Dedifferentiated amniotic fluid mesenchymal stem cell (primary cell): ENCODE measurements around the gene S1PR1.
"Not testable (repeated sequence)": the region's sequence is repeated elsewhere in the genome, so short reads cannot be mapped to it uniquely, and the experiment has no call there.

Source experiments
- DNase-seq: peaks from one replicate; pipeline ENCODE4 v3.0.0-alpha.2; 2016; ENCODE audit errors: extremely low spot score

Gene S1PR1

DNA sequence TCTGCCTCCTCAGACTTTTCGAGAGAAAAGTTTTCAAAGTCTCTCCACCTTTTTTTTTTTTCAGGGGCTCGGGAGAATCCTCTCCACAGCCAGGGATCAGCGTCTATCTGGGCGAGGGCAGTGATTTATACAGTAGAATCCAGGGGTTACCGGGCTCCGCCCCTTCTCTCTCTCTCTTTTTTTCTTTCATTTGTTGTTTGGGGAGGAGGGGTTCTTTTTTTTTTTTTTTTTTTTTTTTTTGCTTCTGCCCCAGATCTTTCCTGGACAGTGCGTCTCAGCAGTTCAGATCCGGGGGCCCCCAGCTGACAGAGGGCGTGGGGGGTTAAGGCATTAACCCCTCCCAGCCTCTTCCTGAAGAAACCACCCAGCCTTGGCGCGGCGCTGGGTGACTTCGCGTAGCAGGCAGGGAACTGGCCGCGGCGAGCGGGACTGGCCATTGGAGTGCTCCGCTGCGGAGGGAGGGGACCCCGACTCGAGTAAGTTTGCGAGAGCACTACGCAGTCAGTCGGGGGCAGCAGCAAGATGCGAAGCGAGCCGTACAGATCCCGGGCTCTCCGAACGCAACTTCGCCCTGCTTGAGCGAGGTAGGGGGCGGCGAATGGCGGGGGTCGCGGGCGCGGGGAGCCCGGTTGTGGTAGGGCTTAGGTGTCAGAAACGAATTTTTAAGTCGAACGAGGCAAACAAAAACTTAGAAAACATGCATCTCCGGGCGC is at the start of gene S1PR1:
TSS of gene S1PR1 (plus strand) at position 504 of the 713 bp plus-strand sequence. CDS start 1,966 bp downstream, outside the sequence.
- DNase-seq: peak; percentile 28

DNA sequence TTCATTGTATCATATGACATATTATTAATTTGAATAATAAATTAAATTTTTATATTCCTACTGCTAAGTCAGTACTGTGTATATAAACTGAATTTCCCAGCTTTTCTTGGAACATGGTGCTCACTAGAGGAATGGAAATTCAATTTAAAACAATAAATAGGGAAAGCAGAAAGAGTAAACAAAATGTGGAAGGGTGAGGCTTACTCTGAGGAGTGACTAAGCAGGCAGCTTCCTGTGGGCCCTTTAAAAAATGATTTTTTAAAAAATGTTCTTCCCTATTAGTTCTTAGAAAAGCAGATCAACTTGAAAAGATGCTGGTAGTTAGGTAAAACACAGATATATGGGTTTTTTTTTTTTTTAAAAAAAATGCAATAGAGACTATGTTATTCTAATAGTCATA is 49.5 kb upstream of the S1PR1 start:
- no peak for DNase-seq

DNA sequence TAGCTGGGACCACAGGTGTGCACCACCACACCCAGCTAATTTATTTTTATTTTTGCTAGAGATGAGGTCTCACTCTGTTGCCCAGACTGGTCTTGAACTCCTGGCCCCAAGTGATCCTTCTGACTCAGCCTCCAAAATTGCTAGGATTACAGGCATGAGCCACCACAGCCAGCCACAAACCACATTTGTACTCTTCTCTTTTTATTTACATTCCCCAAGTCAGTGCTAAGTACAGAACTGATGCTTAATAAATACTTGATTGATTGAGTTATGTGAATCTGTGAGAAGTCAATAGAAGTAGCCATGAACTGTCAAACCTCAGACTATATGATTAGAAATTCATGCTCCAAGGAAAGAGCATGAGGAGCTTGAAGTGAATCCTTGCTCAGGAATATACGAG is 48.5 kb upstream of the S1PR1 start:
- no peak for DNase-seq

DNA sequence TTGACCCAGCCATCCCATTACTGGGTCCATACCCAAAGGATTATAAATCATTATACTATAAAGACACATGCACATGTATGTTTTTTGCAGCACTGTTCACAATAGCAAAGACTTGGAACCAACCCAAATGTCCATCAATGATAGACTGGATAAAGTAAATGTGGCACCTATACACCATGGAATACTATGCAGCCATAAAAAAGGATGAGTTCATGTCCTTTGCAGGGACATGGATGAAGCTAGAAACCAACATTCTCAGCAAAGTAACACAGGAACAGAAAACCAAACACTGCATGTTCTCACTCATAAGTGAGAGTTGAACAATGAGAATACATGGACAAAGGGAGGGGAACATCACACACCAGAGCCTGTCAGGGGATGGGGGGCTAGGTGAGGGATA is 47.9 kb upstream of the S1PR1 start:
- not testable (repeated sequence) for DNase-seq

DNA sequence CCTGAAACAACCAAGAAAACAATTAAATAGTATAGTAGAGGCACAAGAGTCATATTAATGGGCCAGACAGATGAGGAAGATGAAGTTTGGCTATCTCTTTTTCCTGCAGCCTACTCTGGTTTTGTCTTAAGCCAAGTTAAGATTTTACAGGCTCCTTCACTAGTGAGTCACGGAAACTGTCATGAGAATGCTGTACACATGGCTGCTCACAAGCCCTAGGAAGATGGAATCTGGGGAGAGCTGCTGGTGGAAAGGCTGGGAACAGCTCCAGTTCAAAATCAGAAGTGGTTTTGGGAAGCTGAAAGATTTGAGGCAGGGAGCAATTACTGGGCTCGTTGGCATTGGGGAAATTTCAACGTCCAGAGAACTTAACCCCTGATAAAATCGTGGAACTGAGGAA is 46.4 kb upstream of the S1PR1 start:
- no peak for DNase-seq

DNA sequence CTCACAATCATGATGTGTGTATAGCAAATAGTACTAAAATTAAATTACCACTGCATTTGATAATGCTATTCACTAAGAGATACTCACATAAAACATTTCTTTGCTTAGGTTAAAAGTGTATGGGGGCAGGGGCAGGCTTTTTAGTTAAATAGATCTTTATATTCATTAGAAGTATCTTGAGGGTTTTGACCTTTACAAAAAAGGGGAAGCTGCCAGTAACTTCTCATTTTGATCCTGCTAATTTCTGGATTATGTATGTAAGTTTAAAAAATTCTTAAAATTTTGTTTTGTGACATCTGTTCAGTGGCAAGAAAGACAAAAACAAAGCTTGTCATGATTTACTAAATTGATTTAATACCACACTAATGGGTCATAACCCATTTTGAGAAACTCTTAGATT is 45.8 kb upstream of the S1PR1 start:
- no peak for DNase-seq

DNA sequence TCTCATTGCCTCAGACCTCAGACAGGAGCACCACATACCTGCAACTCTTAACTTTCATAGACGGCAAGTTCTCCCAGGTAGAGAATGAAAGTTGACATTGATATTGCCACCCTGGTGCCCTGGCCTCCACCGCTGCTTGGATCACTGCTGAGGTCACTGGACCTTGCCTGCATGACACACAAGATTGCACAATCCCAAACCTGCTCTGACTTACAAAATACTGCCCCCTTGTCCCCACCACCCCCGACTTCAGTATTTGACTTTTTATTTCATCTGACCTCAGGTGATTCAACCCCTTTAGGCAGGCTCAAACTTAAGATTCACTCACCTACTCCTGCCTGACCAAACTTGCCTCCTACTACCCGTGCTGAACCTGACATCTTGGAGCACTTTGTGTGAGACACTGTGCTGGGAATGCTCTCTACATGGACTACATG is 43.1 kb upstream of the S1PR1 start:
- no peak for DNase-seq

DNA sequence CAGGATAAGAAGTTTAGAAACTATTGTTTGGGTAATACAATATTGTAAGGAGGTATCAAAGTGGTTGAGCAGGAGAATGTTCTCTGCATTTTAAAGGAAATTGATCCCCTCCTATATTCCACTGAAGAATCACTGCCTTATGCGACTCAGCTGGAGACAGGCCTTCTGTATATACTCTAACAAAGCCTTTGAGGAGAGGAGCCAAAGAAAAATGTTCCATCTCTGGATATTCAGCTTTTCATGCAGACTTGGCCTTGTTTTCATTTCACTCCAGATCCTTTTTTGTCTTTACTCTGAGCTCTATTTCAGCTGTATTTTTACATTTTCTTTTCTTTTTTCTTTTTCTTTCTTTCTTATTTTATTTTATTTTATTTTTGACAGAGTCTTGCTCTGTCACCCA is 42.1 kb upstream of the S1PR1 start:
- no peak for DNase-seq

DNA sequence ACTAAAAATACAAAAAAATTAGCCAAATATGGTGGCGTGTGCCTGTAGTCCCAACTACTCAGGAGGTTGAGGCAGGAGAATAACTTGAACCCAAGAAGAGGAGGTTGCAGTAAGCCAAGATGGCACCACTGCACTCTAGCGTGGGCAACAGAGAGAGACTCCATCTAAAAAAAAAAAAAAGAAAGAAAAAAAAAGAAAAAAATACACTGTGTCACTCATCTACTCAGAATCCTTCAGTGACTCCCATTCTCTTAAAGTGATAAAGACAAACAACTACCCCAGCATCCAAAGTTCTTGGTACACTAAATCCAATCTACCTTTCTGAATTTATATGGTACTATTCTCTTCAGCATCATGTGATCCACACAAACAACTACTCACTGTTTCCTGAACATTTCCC is 40.2 kb upstream of the S1PR1 start:
- DNase-seq: no peak

DNA sequence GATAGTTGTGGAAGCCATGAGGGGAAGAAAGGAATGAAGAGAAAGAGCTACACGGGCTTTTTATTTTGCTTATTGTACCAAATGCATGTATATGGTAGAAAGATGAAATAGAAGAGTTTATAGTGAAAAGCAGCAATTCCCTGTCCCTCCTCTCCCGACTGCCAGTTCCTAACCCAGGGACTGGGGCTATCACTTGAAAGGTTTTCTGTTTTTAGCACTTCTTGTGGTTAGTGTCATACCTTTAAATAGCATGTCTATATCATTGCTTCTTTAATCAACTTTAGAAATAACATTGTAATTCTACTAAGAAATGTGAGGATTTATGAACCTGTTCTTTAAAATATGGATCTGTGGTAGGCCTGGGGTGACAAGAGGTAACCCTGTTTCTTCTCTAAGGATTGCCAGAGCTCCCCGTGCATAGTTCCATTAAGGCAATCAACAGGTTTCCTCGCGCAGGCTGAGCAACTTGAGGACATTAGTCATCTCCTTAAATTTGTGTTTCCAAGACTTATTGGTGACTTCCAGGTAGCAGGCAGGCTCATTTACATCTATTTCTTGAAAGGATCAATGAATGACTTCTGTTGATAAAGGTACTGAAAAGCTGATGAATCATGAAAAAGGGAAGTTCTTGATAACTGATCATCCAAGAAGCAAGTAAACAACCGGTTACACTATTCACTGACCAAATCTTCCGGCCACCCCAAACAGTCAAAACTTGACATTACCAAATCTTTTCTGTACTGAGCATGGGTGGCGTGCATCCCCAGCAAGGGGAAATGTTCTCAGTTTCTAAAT is 37.8 kb upstream of the S1PR1 start:
- DNase-seq: no peak

DNA sequence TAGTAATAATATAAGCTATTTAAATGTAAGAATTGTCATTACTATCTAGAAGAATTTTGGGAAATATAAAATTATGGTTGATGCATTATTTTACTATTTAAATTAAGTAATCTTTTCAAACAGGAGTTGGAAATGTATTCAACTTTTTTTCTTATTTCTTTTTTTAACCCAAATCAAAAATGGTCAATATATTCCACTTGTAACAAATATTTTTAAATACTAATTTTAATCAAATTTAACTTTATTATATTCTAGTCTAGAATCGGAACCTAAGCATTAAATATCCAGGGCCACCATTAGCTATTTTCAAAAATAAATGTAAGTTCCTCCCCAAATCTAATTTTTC is 37.2 kb upstream of the S1PR1 start:
- no peak for DNase-seq

DNA sequence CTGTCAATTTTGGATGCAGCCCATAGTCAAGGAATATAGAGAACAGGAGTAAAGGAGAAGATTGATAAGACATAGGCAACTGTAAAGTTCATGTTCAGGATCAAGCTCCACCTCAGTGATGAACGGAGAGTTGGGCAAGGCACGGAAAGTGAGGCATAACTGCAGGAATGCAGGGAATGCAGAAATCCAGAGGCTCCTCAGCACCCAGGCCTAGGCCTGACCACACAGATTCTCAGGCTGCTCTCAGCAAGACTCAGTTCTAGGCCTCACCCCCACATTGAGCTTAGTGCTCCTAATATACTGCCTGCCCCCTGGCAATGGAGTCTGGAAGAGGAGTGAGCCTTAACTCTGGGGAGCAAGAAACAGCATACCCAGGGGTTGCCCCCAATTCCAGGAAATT is 36.3 kb upstream of the S1PR1 start:
- peak; percentile 87 for DNase-seq

DNA sequence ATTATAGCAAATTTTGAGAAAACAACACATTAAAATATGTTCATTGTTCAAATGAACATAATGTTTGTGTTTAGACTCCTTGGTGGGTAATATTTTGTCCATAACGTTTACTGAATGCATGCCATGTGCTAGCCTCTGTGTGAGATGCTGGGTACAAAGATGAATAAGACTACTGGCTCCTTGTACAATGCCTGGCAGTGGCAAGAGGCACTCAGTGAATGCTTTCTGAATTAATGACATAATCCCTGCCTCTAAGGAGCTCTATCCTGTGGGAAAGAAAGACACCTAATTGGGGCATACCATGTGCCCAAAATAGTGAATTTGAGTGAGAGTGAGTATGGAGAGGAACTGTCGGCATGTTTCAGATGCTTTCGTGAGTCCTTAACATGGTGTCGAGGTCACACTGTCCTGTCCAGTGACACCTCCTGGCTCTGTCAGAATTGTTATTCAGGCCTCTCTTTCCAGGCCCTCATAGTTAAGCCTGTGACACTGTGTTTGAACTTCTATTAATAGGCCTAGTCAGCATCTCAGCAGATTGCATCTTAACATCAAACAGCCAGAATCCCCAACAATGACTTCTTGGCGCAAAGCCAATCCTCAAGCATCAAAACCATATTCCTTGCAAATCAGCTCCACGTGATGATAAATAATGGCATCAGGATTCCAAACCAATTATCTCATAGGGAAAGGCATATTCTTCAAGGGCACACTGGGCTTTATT is 32.8 kb upstream of the S1PR1 start:
- DNase-seq: no peak

DNA sequence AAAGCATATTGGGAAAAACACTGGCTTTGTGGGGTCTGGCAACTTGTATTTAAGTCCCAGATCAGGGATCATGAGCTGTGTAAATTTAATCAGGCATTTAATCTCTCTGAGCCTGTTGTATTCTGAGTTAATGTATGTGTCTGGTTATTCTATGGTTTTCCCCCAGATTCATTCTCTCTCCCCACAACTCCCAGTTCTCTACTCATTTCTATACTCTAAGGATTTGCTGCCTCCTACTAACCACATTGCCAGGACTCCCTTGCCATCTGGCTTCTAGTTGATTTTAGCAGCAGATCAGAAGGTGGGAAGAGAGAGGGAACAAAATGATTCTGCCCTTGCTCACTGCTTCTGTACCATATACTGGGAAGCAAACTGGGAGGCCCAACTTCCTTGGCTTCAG is 31.4 kb upstream of the S1PR1 start:
- no peak for DNase-seq

DNA sequence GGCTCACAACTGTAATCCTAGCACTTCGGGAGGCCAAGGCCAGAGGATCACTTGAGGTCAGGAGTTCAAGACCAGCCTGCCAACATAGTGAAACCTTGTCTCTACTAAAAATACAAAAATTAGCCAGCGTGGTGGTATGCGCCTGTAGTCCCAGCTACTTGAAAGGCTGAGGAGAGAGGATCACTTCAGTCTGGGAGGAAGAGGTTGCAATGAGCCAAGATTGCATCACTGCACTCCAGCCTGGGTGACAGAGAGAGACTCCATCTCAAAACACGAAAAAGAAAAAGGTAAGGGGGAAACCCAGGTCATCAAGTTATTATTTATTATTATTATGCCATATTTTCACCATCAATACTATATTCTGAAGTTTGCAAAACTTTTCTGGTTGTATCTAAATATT is 30.7 kb upstream of the S1PR1 start:
- not testable (repeated sequence) for DNase-seq

DNA sequence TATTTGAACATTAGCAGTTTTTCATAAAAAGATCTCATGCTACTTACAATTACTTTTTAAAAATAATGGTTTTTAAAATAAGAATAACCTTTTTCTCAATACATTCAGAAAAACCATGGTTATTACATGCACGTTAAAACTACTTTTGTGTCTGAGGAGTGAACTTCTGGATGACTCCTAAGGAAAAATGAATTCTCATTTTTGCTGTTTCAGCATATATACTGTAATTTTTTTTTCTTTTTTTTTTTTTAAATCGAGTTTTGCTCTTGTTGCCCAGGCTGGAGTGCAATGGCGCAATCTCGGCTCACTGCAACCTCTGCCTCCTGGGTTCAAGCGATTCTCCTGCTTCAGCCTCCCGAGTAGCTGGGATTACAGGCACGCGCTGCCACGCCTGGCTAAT is 29.5 kb upstream of the S1PR1 start:
- DNase-seq: not testable (repeated sequence)

DNA sequence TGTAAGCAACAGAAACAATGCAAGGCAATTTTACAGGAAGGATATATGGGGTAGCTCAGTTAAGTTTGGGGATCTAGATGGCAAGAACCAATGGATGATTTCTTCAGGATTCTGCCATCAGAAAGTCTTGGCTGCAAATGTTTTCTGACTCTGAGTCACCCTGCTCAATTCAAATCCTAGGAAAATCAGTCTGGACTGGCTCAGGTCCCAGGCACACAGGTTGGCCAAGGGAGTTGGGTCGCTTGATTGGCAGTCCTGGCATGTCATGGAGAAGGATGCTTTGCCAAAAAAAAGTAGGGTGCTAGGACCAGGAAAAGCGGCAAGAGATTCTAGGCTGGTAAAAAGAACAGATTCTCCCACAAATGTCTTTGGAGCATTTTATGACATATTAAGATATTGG is 28.9 kb upstream of the S1PR1 start:
- no peak for DNase-seq

DNA sequence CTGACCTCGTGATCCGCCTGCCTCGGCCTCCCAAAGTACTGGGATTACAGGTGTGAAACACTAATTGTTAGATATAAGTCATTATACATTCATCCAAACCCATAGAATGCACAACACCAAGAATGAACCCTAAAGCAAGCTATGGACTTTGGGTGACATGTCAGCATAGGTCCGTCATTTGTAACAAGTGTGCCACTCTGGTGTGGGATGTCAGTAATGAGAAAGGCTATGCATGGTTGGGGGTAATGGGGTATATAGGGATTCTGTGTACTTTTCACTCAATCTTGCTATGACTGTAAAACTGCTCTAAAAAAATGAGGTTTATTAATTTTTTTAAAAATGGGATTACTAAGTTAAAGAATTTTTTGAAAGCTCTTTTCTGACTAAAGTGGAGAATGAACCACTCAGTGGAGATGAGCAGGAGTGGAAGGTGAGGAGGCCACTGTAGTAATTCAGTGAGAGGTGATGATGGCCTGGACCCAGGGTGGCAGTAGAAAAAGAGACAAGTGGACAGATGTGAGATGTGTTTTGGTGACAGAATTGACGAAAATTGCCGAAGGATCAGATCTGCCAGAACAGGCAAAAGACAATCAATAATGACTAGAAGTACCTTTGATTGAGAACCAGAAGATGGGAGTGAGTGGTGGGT is 21.3 kb upstream of the S1PR1 start:
- no peak for DNase-seq

DNA sequence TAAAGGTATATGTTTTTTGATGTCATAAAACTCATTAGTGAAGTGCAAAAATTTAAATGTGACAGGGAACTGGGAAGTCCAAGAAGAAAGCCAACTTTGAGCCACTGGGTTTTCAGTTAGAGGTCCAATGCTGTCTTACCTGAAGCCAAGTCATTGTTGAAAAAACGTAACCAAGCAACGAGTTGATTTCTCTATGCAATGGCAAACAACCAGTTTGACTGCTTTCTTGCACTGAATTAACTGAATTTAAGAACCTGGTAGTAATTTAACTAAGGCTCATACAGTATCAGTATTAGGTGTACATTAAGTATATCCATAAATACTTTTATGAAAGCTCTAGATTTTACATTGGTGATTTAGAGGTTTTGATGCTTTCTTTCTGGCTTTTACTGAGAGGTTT is 20.2 kb upstream of the S1PR1 start:
- no peak for DNase-seq

DNA sequence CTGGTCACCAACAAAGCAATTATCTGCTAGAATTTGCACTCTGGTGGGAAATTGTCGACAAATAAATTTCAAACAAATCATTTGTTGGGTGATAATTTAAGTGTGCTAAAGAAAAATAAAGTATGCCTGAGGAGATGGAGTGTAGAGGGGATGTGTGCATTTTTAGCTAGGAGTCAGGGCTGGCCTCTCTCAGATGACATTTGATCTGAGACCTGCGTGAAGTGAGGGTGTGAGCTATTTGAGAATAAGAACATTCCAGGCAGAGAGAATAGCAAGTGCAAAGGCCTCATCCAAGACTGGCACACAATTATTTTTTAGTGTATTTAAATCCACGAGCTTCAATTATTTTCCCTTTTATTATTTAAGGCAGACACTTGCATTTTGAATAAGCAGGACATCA is 19.7 kb upstream of the S1PR1 start:
- no peak for DNase-seq

DNA sequence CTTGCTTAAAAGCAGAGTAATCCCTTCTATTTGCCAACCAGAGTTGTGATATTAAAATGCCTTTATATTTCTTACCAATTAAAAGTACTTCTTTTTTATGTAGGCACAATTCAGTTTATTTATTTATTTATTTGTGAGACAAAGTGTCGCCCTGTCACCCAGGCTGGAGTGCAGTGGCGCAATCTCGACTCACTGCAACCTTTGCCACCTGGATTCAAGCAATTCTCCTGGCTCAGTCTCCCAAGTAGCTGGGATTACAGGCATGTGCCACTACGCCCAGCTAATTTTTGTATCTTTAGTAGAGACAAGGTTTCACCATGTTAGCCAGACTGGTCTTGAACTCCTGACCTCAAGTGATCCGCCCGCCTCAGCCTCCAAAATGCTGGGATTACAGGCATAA is 17.9 kb upstream of the S1PR1 start:
- not testable (repeated sequence) for DNase-seq
